NCI-H1105 treated with DMSO at 0.1 percent for 48 hours (cell line): ENCODE data around the gene KCNH8.
"Not testable (repeated sequence)": the region's sequence is repeated elsewhere in the genome, so short reads cannot be mapped to it uniquely, and the experiment has no call there.

ENCODE experiments used
- DNase-seq: peaks from one replicate; lab custom pipeline; 2025; lab: John Stamatoyannopoulos, UW

The KCNH8 gene

GRCh38 chr3:19147905-19148767, at the start of gene KCNH8:
Gene KCNH8, plus strand, starts transcription at chr3:19148510. Its CDS starts 210 bp downstream, at chr3:19148720.
- peak; percentile 40 for DNase-seq

DNA sequence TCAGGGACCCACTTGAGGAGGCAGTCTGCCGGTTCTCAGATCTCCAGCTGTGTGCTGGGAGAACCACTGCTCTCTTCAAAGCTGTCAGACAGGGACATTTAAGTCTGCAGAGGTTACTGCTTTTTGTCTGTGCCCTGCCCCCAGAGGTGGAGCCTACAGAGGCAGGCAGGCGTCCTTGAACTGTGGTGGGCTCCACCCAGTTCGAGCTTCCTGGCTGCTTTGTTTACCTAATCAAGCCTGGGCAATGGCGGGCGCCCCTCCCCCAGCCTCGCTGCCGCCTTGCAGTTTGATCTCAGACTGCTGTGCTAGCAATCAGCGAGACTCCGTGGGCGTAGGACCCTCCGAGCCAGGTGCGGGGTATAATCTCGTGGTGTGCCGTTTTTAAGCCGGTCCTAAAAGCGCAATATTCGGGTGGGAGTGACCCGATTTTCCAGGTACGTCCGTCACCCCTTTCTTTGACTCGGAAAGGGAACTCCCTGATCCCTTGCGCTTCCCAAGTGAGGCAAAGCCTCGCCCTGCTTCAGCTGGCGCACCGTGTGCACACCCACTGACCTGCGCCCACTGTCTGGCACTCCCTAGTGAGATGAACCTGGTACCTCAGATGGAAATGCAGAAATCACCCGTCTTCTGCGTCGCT, 45.5 kb upstream of the KCNH8 start:
- DNase-seq = not testable (repeated sequence)

DNA sequence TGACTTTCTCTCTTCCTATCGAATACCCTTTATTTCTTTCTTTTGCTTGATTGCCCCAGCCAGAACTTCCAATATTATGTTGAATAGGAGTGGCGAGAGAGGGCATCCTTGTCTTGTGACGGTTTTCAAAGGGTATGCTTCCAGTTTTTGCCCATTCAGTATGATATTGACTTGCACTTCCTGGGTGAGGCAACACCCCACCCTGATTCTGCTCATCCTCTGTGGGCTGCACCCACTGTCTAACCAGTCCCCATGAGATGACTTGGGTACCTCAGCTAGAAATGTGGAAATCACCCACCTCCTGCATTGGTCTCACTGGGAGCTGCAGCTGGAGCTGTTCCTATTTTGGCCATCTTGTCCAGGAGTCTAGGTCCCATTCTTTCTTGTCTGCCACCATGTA, 44.8 kb upstream of the KCNH8 start:
- DNase-seq = no peak

GRCh38 chr3:19104459-19104858, 43.9 kb upstream of the KCNH8 start:
- no peak for DNase-seq

- DNase-seq = no peak
Observed at GRCh38 chr3:19105826-19106225, 42.5 kb upstream of the KCNH8 start.

DNA sequence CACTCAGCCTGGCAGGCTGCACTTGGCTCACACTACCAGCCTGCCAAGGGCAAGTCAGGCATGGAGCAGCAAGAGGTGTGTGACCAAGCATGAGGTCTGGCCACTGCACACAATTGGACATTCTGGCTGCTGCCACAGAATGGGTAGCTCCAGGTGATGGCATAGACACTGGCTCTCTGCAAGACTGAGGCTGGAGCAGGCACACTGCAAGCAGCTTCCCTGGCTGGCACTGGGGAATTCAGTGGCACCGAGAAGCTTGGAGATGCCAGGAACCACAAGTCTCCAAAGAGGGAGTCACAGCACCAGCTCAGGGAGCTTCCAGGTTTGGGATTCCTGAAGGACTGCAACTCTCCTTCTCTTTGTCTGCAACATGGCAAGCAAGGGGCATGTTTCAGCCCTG, 42.0 kb upstream of the KCNH8 start:
- DNase-seq = no peak

GRCh38 chr3:19107719-19108118, 40.6 kb upstream of the KCNH8 start:
- no peak for DNase-seq

GRCh38 chr3:19110335-19110895, 37.9 kb upstream of the KCNH8 start:
- DNase-seq = no peak

DNA sequence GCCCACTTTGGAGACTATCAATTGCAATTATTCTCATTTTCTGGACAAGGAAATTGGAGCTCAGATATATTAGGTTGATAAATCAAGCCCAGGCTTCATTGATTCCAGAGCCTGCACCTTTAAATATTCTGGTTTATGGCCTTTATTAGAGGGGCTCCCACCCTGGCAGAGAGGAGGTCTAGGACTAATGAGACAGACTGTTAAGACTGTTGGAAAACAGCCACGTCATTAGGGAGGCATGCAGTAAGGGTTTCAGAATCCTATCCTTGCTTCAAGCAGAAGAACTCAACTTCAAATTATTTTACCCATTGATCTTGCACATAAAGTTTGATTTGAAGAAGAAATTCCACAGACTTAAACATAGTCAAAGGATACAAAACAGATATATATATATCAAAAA, 33.8 kb upstream of the KCNH8 start:
- DNase-seq = no peak

GRCh38 chr3:19116239-19116638, 32.1 kb upstream of the KCNH8 start:
- no peak for DNase-seq

DNA sequence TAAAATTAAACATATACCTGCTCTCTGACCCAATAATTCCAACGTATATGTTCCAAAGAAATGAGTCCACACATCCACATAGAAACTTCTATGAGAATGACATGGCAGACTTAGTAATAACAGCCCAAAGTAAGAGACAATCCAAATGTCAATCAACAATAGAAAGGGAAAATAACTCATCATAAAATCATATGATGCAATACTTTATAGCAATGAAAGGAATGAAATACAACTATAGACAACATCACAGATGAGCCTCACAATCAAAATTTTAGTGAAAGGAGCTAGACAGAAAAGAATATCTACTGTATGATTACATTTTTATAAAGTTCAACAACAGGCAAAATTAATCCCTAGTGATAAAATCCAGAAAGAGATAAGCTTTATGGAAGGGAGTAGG, 23.6 kb upstream of the KCNH8 start:
- DNase-seq = no peak

DNA sequence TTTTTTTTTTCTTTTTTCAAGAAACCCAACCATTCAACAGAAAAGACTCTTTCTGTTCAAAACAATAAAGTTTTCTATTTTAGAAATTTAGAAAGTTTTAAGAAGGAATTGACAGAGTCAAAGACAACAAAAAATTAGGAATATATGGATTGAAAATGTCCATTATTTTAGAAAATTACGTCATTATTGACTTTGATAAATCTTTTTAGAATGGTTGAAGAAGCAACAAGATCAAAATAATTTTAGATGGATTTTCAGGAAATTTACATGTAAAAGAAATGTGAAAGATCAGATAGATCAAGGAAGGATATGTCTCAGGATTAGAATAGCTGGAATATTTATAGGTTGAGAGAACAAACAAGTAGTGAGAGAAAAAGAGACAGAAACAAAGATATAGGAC, 8.4 kb upstream of the KCNH8 start:
- DNase-seq = no peak

- peak; percentile 74 for DNase-seq
Observed at GRCh38 chr3:19146685-19147650, 1.3 kb upstream of the KCNH8 start.

DNA sequence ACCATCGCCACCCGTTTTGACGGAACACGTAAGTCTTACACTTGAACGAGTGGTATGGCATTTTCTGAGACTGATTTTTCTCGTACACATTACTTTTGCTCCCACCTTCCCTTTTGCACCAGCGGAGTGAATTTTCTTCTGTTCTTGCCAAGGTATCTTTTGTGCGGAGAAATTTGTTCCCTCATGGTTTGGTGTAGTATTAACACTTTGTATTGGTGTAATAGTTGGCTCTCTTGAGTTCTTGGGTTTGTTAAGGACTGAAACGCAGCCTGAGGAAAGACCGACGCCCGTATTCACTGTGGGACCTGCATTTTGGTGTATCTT, 420 bp downstream of the KCNH8 start:
- peak; percentile 25 for DNase-seq

DNA sequence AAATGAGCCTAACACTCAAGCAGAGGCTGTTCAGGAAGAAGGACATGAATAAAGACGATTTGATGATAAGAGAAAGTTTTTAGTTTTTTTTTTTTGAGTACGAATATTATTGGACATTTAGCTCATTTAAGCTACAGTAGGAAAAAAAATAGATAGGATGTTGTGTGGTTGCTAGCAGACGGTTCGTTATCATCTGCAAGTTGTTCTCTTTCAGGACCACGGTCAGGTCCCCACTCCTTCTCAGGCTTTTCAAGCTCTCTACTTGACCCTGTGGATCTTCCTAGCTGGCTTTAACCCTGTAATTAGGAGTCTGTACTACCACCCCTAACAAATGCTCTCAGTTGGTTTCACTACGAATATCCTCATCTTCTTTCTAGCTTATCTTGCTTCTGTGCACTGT, 1.1 kb downstream of the KCNH8 start:
- no peak for DNase-seq

GRCh38 chr3:19151171-19151570, 2.9 kb downstream of the KCNH8 start:
- DNase-seq = no peak

GRCh38 chr3:19154693-19155250, 6.5 kb downstream of the KCNH8 start:
- DNase-seq = no peak

DNA sequence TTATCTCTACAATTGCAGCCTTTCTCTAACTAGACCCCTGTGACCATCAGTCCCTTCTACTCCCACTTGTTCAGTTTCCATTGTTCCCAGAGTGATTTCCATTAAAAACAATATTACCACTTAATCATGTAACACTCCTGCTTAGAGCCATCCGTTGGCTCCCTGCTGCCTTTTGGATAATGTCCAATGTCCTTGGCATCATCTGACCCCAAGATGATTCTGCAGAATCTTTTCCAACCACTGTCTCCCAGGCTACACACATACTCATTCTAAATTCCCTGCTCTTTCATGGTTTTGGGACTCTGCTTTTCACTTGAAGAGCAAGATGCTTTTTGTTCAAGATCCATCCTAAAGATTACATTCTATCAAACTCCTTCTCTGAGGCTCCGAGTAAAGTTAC, 7.1 kb downstream of the KCNH8 start:
- no peak for DNase-seq

GRCh38 chr3:19159966-19160635, 11.8 kb downstream of the KCNH8 start:
- DNase-seq = no peak

DNA sequence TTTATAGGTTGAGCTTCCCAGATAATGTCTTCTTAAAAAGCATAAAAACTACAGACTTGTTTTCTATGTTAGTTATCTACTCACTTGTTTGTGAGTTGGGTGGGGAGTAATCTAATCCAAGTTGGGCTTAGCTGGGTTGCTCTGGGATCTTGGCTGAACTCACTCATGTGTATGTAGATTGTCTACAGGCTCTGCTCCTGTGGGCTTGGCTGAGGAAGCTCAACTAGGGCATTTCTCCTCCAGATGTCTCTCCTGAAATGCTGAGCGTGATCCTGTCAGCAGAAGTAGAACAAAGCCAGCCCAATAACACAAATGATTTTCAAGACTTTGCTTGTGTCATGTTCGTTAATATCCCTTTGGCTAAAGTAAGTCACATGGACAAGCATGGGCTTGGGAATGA, 17.3 kb downstream of the KCNH8 start:
- DNase-seq = no peak

DNA sequence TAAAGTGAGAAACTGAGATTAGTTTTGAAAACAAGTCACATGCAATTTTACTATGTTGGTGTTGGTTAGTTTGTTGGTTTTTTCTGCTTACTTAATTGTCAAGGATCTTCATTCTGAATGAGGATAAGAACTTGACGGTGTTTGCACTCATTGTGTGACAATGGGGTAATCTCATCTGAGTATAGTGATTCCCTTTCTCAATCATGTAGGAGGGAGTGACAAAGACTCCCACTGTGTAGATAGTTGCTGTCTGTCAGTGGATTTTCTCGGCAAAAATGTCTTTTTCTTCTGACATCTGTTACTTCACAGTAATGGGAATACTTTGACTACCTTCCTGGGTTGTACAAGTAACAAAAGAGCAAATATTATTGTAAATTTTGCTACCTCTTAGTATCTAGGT, 23.5 kb downstream of the KCNH8 start:
- no peak for DNase-seq
